K562 treated with DMSO at 1 percent for 12 hours (cell line): ENCODE measurements around the gene EPB41L4B. TPM values are rescaled to one million over a fixed set of nuclear protein-coding genes. Genes with fewer than 3 reads are reported as not detected.

Experiments
- total RNA-seq: library from RNA; unstranded; fragments of 300-600 nt; gene quantifications from 2 replicates; pipeline ENCODE4 v1.2.3, GENCODE V29; 2022; ENCODE audit not compliant: insufficient read depth

EPB41L4B gene
- total RNA-seq: 0.15 TPM in 1 of 2 replicates, not detected in the other

GRCh38 chr9:109320742-109321448 is at the start of gene EPB41L4B:
EPB41L4B (minus strand) TSS chr9:109321059; CDS start chr9:109320446, 613 bp downstream.

GRCh38 chr9:109166771-109167601 is 153.9 kb downstream of the EPB41L4B start, which contains the start of gene FRRS1L:
FRRS1L (minus strand) TSS chr9:109167249; CDS start chr9:109167138, 111 bp downstream.

Other genes with a start within 250 kb of the EPB41L4B start
- 6.8 and 34.4 TPM in 2 replicates for gene TMEM245, start 201.1 kb downstream of the EPB41L4B start, total RNA-seq
- not detected in 2 replicates for gene FRRS1L, start 153.8 kb downstream of the EPB41L4B start, total RNA-seq
- not detected in 2 replicates for gene PTPN3, start 177.2 kb upstream of the EPB41L4B start, total RNA-seq